Measurements from ENCODE around the gene PKIG.

- TF ChIP-seq CTCF (IDR thresholded peaks at IDR 0.05) = no peak
- TF ChIP-seq POLR2A (IDR thresholded peaks at IDR 0.05) = no peak
These were observed 69.5 kb downstream of the PKIG start, which contains the start of gene ADA for GRCh38 chr20:44651684-44652423.
